Stimulated activated naive CD8-positive, alpha-beta T cell treated with anti-CD3 and anti-CD28 coated beads, Interleukin-15, amount 100 ng/mL, for 72 hours (primary cell): Measurements from ENCODE around the gene OTX2.

Experiments
- ATAC-seq: fragments of 150-1000 bp; cut with Tn5 transposase; 2 replicates; pipeline ENCODE4 v1.10.0; 2021; ENCODE audit warnings: mild to moderate bottlenecking, moderate library complexity
- DNase-seq, 2 donors: peaks; one replicate each; pipeline ENCODE4 v3.0.0; 2021 to 2022
- H3K27ac Mint-ChIP-seq, 2 donors: one replicate each; pipeline ENCODE4 v1.8.0; 2022; ENCODE audit warnings: mild to moderate bottlenecking in 2 of 2, mixed read lengths in 2 of 2, moderate library complexity in 2 of 2
- H3K27me3 Mint-ChIP-seq: one replicate; pipeline ENCODE4 v1.8.0; 2022; ENCODE audit warnings: mixed read lengths
- H3K4me1 Mint-ChIP-seq: one replicate; pipeline ENCODE4 v1.8.0; 2022; ENCODE audit warnings: mild to moderate bottlenecking, mixed read lengths
- H3K4me3 Mint-ChIP-seq, 2 donors: one replicate each; pipeline ENCODE4 v1.8.0; 2022; ENCODE audit warnings: mild to moderate bottlenecking in 2 of 2, mixed read lengths in 2 of 2, moderate library complexity in 1 of 2
- H3K9me3 Mint-ChIP-seq, 2 donors: one replicate each; pipeline ENCODE4 v1.8.0; 2022; ENCODE audit warnings: mixed read lengths in 2 of 2

The OTX2 gene

DNA sequence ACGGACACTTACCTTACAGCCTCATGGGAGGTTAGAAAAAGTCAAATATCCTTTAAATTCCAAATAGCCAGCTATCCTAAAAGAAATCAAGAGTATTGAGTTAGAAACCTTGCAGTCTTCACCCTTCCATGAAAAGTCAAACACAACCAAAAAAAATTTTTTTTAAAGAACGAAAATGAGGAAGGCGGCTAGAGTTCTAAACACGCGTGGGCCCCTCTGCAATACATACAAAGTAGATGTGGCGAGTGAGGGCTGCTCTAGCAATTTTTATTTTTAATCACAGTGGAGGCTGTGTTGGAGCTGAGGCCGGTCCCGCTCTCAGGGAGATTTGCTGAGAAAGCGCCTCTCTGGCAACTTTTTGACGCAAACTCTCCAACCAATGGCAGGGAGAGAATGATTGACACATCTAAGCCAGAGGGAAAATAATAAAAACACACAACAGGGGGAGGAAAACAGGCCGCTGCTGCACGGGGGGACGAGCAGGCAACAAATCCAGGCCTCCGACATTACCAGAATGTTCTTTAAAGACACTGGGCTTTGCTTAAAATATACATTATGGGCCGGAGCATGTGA lies at the start of gene OTX2:
OTX2 (minus strand) TSS at position 333 of the 573 bp plus-strand sequence. CDS start 5,023 bp downstream, outside the sequence.
- ATAC-seq (no peak), DNase-seq (no peak)
- peak within 1 kb of the TSS in 1 of 2 donors; percentile 82 for H3K27ac Mint-ChIP-seq
- H3K27me3 Mint-ChIP-seq, result peaks cover 93% of the 10 kb centered on the region
- H3K9me3 Mint-ChIP-seq, result peaks cover 5 to 8% of the 10 kb centered on the region in 2 donors
- H3K4me1 Mint-ChIP-seq, result peaks cover 57% of the 10 kb centered on the region
- H3K4me3 Mint-ChIP-seq, result peak within 1 kb of the TSS; percentile 4 to 68

DNA sequence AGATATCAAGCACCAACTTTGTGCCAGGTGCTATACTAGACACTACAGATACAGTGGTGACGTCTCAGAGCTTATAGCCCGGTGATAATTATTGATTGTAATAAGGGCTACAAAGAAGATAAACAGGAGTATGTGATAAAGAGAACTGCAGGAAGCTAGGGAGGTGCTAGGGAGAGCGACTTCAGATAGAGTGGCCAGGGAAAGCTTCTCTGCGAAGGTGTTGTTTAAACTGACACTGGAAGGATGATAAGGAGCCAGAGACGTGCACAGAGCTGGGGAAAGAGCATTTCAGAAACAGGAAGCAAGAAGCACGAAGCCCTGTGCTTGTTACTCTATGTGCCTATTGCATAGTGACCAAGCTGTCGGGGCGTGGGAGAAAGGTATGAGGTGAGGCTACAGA lies 48.1 kb upstream of the OTX2 start:
- peaks cover 44% of the 10 kb centered on the region for H3K27me3 Mint-ChIP-seq
- no peaks in the 10 kb centered on the region for H3K4me1 Mint-ChIP-seq
- no peak overlapping the region for H3K4me3 Mint-ChIP-seq
- ATAC-seq (no peak), DNase-seq (no peak)
- no peaks in the 10 kb centered on the region for H3K9me3 Mint-ChIP-seq
- no peak overlapping the region for H3K27ac Mint-ChIP-seq

DNA sequence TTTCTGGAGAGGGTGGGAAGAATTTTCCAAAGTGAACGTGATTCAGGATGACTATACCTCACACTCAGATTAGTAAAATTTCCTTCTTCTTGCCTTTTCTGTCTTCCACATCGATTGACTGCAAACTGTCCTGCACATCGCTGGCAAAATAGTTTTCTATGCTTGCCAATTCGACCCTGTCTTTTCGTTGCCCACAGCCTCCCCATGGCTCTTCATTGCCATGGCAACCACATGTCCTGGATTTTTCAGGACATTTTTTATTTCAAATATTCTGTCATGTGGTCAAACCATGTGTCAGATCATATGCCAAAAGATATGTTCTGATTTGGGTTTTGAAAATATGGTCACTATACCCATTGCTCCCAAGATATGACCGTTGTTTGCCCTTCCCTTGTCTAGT lies 46.9 kb upstream of the OTX2 start:
- no peaks in the 10 kb centered on the region for H3K9me3 Mint-ChIP-seq
- no peak for ATAC-seq
- no peak overlapping the region for H3K27ac Mint-ChIP-seq
- H3K27me3 Mint-ChIP-seq, result peaks cover 44% of the 10 kb centered on the region
- no peak overlapping the region for H3K4me3 Mint-ChIP-seq
- DNase-seq, result no peak
- H3K4me1 Mint-ChIP-seq, result no peaks in the 10 kb centered on the region

DNA sequence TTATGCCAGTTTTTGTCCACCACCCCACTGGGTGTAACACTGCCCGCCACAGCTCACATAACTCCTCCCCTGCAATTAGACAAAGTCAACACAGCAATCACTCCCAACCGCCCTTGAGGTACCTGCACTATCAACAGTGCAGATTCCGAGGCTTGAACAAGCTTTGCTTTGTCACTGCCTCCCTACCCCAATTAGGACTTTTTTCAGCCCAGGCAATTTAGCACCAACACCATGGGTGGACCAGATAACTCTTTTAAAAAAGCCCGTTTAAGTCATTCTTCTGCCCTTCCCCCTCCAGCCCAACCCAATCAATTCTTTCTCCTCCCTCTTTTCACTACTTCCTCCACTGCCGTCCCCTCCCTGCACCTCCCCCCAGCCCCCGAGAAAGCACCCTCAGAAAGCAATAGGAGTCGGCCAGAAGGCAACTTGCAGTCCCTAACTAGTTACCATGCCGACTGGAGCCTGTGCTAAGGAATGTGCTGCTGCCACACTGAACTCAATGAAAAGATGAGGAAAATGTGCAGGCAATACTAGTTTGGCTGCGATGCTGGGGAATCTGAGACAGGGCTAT lies 45.7 kb upstream of the OTX2 start:
- peaks cover 0 to 2% of the 10 kb centered on the region in 2 donors for H3K9me3 Mint-ChIP-seq
- ATAC-seq (no peak), DNase-seq (no peak)
- no peak overlapping the region for H3K27ac Mint-ChIP-seq
- no peaks in the 10 kb centered on the region for H3K4me1 Mint-ChIP-seq
- H3K27me3 Mint-ChIP-seq, result peaks cover 50% of the 10 kb centered on the region
- no peak overlapping the region for H3K4me3 Mint-ChIP-seq

DNA sequence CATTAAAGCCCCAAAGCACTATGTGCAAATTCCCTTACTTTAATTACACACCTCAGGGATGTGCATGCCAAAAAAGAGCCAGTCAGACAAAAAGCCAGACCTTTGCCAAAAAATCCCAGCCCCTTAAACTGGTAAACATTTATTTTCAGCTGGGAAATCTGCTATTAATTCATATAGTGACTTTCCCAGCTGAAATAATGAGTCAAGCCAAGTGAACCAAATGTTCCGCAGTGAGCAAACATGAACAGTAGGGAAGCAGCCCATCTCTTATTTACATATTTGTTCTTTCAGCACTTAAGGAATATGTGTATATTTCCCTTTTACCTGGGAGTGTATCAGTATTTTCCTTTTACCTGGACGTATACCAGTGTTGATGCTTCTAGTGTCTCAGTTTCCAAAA lies 44.0 kb upstream of the OTX2 start:
- peaks cover 53% of the 10 kb centered on the region for H3K27me3 Mint-ChIP-seq
- H3K4me3 Mint-ChIP-seq, result no peak overlapping the region
- no peak overlapping the region for H3K27ac Mint-ChIP-seq
- no peak for ATAC-seq
- H3K9me3 Mint-ChIP-seq, result peaks cover 0 to 3% of the 10 kb centered on the region in 2 donors
- DNase-seq, result no peak
- no peaks in the 10 kb centered on the region for H3K4me1 Mint-ChIP-seq

DNA sequence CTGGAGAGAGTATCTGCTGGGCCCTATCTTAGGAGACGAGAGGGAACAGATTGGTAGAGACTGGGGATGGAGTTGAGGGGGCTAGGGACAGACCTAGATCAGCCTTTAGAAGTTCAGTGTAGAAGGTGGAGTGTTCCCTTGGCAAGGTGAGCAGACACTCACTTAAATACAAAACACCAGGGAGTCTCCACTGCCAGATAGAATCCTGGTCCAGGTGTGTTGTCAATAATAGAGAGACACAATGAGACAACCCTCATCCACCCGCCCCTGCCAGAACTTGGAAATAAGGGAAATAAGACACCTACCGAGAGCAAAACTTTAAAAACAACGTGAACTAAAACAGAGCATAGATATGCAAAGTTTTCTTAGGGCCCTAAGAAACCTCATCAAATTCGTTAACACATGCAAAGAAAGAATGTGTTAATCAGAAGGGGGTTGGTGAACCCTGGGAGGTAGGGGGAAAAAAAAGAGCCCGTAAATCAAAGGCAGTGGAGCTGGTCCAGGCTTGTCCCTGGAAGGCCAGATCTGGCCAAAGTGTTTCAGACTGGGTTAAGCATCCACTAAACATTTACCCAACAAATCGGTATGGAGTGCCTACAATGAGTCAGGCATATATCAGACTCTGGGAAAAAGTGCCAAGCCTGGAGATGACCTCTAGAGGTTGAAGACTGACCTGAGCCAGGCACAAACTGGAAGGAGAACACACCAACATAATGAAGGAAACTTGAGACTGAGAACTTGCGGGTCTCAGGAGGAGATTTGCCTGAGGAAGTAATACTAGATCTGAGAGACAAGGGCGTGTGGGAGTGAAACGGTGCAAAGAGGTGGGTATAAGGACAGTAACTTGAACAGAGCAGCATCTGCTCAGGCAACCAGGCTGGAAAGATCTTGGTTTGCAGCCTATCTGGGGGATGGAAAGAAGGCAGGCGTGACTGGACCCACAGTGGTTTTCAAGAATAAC lies 37.0 kb upstream of the OTX2 start:
- Mint-ChIP-seq H3K27ac (peak overlapping the region in 1 of 2 donors; percentile 72), H3K4me3 (no peak overlapping the region), H3K9me3 (peaks cover 0 to 3% of the 10 kb centered on the region in 2 donors), H3K4me1 (no peaks in the 10 kb centered on the region), H3K27me3 (peaks cover 58% of the 10 kb centered on the region)
- no peak for DNase-seq
- no peak for ATAC-seq

DNA sequence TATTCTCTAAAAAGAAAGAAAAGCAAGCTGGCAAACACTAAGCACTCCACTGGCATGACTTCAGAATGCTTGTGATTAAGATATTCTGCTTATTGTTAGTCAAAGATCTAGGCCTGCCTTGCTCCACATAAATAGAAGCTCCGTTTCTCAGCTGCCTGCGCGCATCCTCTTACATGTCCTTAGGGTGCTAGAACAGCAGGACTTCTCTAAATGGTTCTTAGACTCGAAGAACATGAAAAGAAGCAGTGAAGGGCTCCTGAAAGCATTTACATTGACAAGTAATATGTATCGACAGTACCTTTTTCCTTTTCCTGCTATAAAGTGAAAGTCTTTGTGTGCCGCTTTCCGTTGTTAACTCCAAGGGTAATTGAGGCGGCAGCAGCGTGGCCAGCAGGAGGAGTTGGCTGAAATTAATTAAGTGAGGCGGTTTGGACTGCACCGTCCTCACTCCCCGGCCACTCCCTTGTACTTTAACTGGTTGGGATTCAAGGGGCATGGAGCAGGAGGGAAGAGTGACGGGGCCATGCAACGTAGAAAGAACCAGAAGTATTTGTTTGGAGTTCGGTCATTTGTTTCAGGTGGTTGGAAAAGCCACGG lies 34.2 kb upstream of the OTX2 start:
- Mint-ChIP-seq H3K27ac (no peak overlapping the region), H3K27me3 (peaks cover 40% of the 10 kb centered on the region), H3K4me1 (no peaks in the 10 kb centered on the region), H3K4me3 (no peak overlapping the region), H3K9me3 (no peaks in the 10 kb centered on the region)
- DNase-seq, result no peak
- no peak for ATAC-seq

DNA sequence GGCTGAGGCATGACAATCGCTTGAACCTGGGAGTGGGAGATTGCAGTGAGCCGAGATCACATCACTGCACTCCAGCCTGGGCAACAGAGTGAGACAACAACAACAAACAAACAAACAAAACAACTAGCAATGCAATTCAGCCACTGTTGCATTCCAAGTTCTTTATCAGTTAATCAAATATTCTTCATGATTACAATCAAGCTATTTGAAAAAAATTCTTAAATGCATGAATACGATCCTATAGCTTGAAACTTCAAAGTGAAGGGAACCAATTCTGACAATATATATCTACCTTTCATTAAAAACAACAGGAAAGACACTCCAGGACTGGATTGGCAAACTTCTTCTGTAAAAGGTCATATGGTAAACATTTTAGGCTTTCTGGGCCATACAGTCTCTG lies 31.3 kb upstream of the OTX2 start:
- DNase-seq (no peak), ATAC-seq (no peak)
- no peak overlapping the region for H3K4me3 Mint-ChIP-seq
- H3K27me3 Mint-ChIP-seq, result peaks cover 15% of the 10 kb centered on the region
- H3K9me3 Mint-ChIP-seq, result no peaks in the 10 kb centered on the region
- H3K27ac Mint-ChIP-seq, result no peak overlapping the region
- H3K4me1 Mint-ChIP-seq, result no peaks in the 10 kb centered on the region

DNA sequence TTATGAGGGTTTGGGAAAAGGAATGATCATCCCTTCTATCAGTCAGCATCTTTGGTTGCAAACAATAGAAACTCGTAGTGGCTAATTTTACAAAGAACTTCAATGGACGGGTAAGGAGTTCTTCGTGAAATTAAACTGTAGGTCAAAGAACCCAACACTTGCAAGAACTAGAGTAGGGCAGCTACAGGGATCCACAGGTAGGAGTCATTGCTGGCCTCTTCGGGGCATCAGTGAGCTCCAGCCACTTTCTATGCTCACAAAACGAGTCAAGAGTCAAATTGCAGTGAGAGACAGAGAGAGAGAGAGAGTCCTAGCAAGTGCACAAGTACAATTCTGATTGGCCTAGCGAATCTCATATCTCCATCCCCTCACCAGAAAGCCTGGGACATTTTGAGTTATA lies 29.9 kb upstream of the OTX2 start:
- H3K4me3 Mint-ChIP-seq, result no peak overlapping the region
- no peak overlapping the region for H3K27ac Mint-ChIP-seq
- H3K4me1 Mint-ChIP-seq, result no peaks in the 10 kb centered on the region
- ATAC-seq, result no peak
- H3K27me3 Mint-ChIP-seq, result peaks cover 12% of the 10 kb centered on the region
- no peak for DNase-seq
- no peaks in the 10 kb centered on the region for H3K9me3 Mint-ChIP-seq

DNA sequence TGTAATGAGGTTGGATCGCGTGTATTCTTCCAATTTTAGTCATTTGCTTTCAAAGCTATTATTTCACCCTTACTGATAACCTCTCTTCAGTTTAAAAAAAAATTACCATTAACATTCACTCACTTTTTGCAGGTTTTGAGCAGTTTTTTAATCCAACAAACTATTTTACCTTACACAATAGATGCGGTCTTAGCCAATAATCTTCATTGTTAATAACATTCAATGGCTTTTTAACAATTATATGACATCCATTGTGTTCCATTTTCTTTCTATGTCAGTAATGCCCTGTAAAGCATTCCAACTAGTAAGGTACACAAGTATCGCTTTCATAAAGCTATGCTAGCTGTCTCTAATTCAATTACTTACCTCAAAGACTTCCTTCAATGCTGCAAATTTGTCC lies 18.9 kb upstream of the OTX2 start:
- Mint-ChIP-seq H3K4me1 (no peaks in the 10 kb centered on the region), H3K27me3 (peaks cover 36% of the 10 kb centered on the region), H3K27ac (no peak overlapping the region), H3K4me3 (no peak overlapping the region), H3K9me3 (peaks cover 0 to 5% of the 10 kb centered on the region in 2 donors)
- DNase-seq (no peak), ATAC-seq (no peak)

DNA sequence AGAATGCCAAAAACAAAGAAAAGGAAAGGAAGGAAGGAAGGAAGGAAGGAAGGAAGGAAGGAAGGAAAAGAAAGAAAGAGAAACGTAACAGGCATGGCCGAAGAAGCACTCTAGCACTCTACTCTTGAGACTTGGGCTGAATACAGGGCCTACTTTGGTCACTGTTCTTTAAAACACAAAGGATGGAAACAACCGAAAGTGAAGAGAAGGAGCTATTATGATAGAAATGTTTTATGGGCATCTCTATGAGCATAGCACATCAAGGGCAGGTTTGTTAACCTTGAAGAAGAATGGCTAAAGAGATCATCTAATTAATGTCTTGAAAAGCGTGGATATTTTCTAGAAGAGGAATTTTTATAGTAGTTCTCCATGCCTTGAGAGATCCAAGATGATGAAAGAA lies 15.9 kb upstream of the OTX2 start:
- ATAC-seq (no peak), DNase-seq (no peak)
- H3K27ac Mint-ChIP-seq, result no peak overlapping the region
- no peaks in the 10 kb centered on the region for H3K9me3 Mint-ChIP-seq
- H3K27me3 Mint-ChIP-seq, result peaks cover 18% of the 10 kb centered on the region
- no peak overlapping the region for H3K4me3 Mint-ChIP-seq
- no peaks in the 10 kb centered on the region for H3K4me1 Mint-ChIP-seq

DNA sequence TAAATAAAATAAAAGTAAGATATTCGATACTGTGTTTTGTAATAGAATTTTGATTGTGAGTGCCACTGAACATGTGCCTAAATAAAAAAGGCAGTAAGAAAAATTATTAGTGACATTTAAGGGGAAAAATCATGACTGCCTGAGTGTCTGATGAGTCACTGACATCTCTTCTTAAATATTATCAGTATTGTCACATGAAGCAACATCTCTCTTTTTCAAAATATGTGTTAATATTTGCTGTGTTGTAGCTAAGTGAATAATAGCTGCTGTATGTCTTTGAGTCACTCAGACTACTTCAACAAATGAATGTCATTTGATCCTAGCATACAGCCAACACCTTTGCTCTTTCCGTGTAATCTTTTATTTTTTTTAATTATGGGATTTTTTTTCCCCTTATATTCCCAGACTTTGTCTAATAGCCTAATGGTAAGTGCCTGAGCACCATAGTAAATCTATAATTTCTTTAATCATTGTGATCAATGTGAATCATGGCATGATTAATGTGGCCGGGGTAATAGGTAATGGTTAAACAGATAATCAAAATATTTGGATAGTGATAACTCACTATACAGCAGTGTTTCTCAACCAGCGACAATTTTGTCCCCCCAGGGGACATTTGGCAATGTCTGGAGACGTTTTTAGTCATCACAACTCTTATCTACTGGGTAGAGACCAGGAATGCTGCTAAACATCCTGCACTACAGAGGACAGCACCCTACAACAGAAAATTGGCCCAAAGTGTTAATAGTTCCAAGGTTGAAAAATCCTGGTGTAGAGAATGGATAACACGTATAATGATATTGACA lies 11.7 kb upstream of the OTX2 start:
- ATAC-seq, result no peak
- no peak overlapping the region for H3K4me3 Mint-ChIP-seq
- peaks cover 46% of the 10 kb centered on the region for H3K27me3 Mint-ChIP-seq
- peaks cover 5% of the 10 kb centered on the region for H3K4me1 Mint-ChIP-seq
- DNase-seq, result no peak
- no peak overlapping the region for H3K27ac Mint-ChIP-seq
- no peaks in the 10 kb centered on the region for H3K9me3 Mint-ChIP-seq

DNA sequence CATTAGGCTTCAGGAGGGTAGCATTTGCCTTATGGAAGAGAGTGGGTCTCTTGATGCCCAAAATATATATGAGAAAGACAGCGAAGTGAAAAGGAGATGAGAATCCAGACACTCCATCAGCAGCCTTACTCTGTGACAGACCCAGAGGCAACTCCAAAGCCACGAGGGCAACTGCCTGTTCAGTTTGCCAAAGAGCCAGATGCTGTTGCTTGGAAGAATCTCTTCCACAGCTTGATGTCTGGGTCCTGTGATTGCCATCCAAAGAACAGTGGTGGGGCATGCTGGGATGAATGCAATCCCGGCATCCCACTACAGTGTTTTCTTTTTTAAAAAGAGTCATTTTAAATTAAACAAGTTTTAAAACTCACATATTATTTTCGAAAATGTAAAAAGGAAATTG lies 10.9 kb upstream of the OTX2 start:
- peaks cover 53% of the 10 kb centered on the region for H3K27me3 Mint-ChIP-seq
- H3K4me1 Mint-ChIP-seq, result peaks cover 5% of the 10 kb centered on the region
- no peak overlapping the region for H3K27ac Mint-ChIP-seq
- no peak overlapping the region for H3K4me3 Mint-ChIP-seq
- no peak for ATAC-seq
- no peaks in the 10 kb centered on the region for H3K9me3 Mint-ChIP-seq
- no peak for DNase-seq

DNA sequence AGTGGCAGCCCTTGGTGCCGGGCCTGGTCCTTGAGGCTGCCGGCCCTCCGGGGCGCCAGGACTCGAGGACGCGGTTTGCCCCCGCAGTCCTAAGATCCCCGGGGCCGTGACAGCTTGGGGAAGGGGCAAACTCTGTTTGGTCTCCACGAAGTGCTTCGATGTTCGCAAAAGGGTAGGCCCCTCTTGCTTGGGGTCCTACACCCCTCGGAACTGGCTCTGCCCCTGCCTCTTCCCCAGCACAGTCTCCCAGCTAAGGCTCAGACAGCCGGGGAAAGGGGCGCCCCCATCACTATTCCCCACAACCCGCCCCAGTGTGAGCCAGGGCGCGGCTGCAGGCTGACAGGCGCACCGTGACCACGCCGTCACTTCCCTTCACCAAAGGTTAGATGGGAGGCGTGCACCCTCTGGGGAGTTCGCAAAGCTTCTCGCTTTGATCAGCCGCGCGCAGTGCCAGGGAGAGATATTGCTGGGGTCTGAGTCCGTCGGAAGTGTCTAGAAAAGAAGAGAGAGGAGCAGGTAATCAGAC lies 7.2 kb upstream of the OTX2 start:
- H3K4me3 Mint-ChIP-seq, result no peak overlapping the region
- peaks cover 65% of the 10 kb centered on the region for H3K27me3 Mint-ChIP-seq
- no peak overlapping the region for H3K27ac Mint-ChIP-seq
- H3K4me1 Mint-ChIP-seq, result peaks cover 8% of the 10 kb centered on the region
- DNase-seq (no peak), ATAC-seq (no peak)
- no peaks in the 10 kb centered on the region for H3K9me3 Mint-ChIP-seq
